Measurements from ENCODE around the gene DHX40.
A peak's percentile ranks its signal among the peaks of the same experiment; 100 is the strongest.
"Not testable (repeated sequence)": the region's sequence is repeated elsewhere in the genome, so short reads cannot be mapped to it uniquely, and the experiment has no call there.

The DHX40 gene, protein sequence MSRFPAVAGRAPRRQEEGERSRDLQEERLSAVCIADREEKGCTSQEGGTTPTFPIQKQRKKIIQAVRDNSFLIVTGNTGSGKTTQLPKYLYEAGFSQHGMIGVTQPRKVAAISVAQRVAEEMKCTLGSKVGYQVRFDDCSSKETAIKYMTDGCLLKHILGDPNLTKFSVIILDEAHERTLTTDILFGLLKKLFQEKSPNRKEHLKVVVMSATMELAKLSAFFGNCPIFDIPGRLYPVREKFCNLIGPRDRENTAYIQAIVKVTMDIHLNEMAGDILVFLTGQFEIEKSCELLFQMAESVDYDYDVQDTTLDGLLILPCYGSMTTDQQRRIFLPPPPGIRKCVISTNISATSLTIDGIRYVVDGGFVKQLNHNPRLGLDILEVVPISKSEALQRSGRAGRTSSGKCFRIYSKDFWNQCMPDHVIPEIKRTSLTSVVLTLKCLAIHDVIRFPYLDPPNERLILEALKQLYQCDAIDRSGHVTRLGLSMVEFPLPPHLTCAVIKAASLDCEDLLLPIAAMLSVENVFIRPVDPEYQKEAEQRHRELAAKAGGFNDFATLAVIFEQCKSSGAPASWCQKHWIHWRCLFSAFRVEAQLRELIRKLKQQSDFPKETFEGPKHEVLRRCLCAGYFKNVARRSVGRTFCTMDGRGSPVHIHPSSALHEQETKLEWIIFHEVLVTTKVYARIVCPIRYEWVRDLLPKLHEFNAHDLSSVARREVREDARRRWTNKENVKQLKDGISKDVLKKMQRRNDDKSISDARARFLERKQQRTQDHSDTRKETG

GRCh38 chr17:59565171-59565958 is at the start of gene DHX40:
DHX40 (plus strand) TSS chr17:59565610; CDS start chr17:59565672, 62 bp downstream.
- H3K27me3 Mint-ChIP-seq (ENCODE audit: low read depth), result no peaks in the 10 kb centered on the region
- peaks cover 24% of the 10 kb centered on the region for H3K4me1 Mint-ChIP-seq (ENCODE audit: low read depth)
- H3K36me3 Mint-ChIP-seq (ENCODE audit: low read depth), result peaks cover 9% of the 10 kb centered on the region
- H3K9me3 Mint-ChIP-seq, result peaks cover 7% of the 10 kb centered on the region
- peak within 1 kb of the TSS; percentile 99 for H3K27ac Mint-ChIP-seq
- peak within 1 kb of the TSS; percentile 100 for H3K4me3 Mint-ChIP-seq

DNA sequence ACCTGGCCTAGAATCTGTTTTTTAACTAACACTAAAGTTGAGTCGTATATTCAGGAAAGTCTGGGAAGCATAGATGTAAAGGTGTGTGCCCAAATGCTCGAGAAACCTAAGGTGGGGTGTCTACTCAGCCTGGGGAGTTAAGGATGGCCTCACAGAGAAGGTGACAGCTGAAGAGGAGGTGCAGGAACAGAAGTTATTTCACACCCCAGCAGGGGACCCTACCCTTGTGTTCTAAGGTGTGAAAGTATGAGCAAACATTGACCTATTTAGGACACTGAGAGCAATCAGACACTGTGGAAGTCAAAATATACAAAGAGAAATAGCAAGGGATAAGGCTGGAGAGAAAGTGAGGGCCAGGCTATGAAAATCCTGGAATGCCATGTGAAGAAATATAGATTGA is 49.0 kb upstream of the DHX40 start:
- Mint-ChIP-seq H3K27me3 (ENCODE audit: low read depth) (peaks cover 10% of the 10 kb centered on the region), H3K9me3 (no peaks in the 10 kb centered on the region), H3K4me3 (no peak overlapping the region), H3K27ac (no peak overlapping the region), H3K36me3 (ENCODE audit: low read depth) (no peaks in the 10 kb centered on the region), H3K4me1 (ENCODE audit: low read depth) (peaks cover 2% of the 10 kb centered on the region)

DNA sequence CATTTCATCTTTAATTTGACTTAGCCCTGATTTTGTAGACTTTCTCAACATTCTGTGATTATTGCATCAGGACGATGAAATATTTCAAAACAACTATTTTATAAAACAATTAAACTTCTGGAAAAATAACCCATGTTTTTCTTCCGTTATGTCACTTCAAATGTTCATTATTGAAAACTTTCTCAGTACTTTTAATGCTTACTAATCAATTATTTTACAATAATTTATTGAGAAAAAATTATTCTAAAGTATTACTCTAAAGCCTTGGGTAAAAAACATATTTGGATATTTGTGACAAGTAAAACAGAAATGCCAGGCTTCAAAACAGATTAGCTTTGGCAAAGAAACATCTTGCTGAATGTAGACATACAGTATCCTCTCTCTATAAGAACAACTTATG is 46.3 kb upstream of the DHX40 start:
- Mint-ChIP-seq H3K27me3 (ENCODE audit: low read depth) (peaks cover 7% of the 10 kb centered on the region), H3K4me1 (ENCODE audit: low read depth) (peaks cover 2% of the 10 kb centered on the region), H3K9me3 (no peaks in the 10 kb centered on the region), H3K27ac (no peak overlapping the region), H3K36me3 (ENCODE audit: low read depth) (no peaks in the 10 kb centered on the region), H3K4me3 (no peak overlapping the region)

DNA sequence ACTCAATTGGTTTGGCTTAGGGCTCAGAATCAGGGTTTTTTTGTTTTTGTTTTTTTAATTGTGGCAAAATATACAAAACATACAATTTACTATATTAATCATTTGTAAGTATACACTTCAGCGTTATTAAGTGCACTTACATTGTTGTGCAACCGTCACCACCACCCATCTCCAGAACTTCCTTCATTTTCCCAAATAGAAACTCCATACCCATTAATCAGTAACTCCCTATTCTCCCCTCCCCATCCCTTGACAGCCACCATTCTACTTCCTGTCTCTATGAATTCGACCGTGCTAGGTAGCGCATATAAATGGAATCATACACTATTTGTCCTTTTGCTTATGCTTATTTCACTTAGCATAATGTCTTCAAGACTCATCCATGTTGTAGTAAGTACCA is 45.2 kb upstream of the DHX40 start:
- H3K9me3 Mint-ChIP-seq, result no peaks in the 10 kb centered on the region
- H3K27me3 Mint-ChIP-seq (ENCODE audit: low read depth), result peaks cover 8% of the 10 kb centered on the region
- H3K27ac Mint-ChIP-seq, result no peak overlapping the region
- H3K4me1 Mint-ChIP-seq (ENCODE audit: low read depth), result peaks cover 2% of the 10 kb centered on the region
- no peaks in the 10 kb centered on the region for H3K36me3 Mint-ChIP-seq (ENCODE audit: low read depth)
- H3K4me3 Mint-ChIP-seq, result no peak overlapping the region

DNA sequence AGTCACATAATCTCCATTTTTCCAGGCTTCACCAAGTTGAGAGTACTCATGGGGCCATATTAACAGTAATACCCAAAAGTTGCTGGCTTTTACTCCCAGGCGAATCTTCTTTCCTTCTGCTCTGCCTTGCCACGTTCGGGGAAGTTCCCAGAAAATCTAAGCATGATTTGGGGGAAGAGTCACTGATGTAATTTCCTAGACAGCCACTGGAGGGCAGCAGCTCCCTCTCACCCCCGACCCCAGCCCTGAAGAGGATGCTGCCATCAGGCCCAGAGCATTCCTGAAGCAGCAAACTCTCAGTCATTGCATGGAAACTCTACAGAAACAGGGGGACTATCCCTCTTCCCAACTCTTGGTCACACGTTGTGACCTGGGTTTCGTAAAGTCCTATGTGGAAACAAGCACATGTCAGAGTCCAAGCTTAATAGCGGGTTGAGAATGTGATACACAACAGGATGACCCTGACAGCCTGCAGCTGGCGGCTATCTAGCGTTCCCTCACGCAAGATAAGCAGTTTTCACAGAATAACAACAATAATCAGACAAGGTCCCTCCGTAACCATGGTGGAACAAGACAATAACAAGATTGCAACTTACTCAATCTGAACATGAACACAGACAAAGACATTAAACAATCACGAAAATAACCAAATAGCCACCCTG is 43.8 kb upstream of the DHX40 start:
- Mint-ChIP-seq H3K4me1 (ENCODE audit: low read depth) (peaks cover 2% of the 10 kb centered on the region), H3K4me3 (no peak overlapping the region), H3K27me3 (ENCODE audit: low read depth) (peaks cover 19% of the 10 kb centered on the region), H3K9me3 (no peaks in the 10 kb centered on the region), H3K27ac (no peak overlapping the region), H3K36me3 (ENCODE audit: low read depth) (no peaks in the 10 kb centered on the region)

- not testable (repeated sequence) for H3K9me3 Mint-ChIP-seq; H3K4me3 Mint-ChIP-seq; H3K27ac Mint-ChIP-seq; H3K4me1 Mint-ChIP-seq (ENCODE audit: low read depth); H3K36me3 Mint-ChIP-seq (ENCODE audit: low read depth)
- H3K27me3 Mint-ChIP-seq (ENCODE audit: low read depth), result peaks cover 27% of the 10 kb centered on the region
Observed at GRCh38 chr17:59524930-59525329, 40.5 kb upstream of the DHX40 start.

- Mint-ChIP-seq H3K4me1 (ENCODE audit: low read depth) (peaks cover 2% of the 10 kb centered on the region), H3K36me3 (ENCODE audit: low read depth) (no peaks in the 10 kb centered on the region), H3K27ac (no peak overlapping the region), H3K4me3 (no peak overlapping the region), H3K9me3 (no peaks in the 10 kb centered on the region), H3K27me3 (ENCODE audit: low read depth) (peaks cover 23% of the 10 kb centered on the region)
Observed at GRCh38 chr17:59525668-59526067, 39.7 kb upstream of the DHX40 start.

DNA sequence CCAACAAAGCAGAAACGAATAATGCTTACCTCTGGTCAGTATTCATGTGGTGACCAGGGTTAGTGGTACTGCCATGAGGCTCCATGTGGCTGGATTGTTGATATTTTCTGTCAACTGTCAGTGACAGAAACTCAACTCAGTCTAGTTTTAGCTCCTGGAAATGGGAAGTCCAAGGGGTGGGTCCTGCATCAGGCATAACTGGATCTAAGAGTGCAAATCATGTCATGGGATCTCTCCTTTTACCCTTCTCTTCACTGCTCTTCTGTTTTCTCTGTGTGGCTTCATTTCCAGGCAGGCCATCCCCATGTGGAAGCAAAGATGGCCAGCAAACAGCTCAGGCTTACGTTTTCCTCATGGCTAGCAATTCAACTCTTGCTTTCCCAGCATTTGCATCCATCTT is 39.0 kb upstream of the DHX40 start:
- Mint-ChIP-seq H3K9me3 (no peaks in the 10 kb centered on the region), H3K36me3 (ENCODE audit: low read depth) (no peaks in the 10 kb centered on the region), H3K27ac (no peak overlapping the region), H3K27me3 (ENCODE audit: low read depth) (peaks cover 29% of the 10 kb centered on the region), H3K4me3 (no peak overlapping the region), H3K4me1 (ENCODE audit: low read depth) (peaks cover under 1% of the 10 kb centered on the region)

DNA sequence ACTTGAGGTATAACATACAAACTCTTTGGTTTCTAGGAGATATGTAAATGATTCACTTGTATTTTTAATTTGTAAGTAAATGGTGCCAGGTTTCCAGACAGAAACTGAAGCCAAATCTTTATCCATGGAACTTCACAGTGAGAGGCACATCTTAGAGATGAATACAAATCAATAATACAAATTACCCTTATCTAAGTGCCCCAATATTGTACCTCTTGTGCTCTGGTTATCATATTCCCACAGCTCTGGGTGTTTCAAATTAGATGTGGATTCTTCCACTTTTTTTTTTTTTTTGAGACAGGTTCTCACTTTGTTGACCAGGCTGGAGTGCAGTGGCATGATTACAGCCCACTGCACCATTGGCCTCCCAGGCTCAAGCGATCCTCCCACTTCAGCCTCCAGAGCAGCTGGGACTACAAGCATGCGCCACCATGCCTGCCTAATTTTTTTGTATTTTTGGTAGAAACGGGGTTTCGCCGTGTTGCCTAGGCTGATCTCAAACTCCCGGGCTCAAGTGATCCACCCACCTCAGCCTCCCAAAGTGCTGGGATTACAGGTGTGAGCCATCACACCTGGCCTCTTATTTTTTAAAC is 38.0 kb upstream of the DHX40 start:
- Mint-ChIP-seq H3K4me1 (ENCODE audit: low read depth) (no peaks in the 10 kb centered on the region), H3K4me3 (no peak overlapping the region), H3K36me3 (ENCODE audit: low read depth) (no peaks in the 10 kb centered on the region), H3K9me3 (no peaks in the 10 kb centered on the region), H3K27ac (no peak overlapping the region), H3K27me3 (ENCODE audit: low read depth) (peaks cover 29% of the 10 kb centered on the region)

DNA sequence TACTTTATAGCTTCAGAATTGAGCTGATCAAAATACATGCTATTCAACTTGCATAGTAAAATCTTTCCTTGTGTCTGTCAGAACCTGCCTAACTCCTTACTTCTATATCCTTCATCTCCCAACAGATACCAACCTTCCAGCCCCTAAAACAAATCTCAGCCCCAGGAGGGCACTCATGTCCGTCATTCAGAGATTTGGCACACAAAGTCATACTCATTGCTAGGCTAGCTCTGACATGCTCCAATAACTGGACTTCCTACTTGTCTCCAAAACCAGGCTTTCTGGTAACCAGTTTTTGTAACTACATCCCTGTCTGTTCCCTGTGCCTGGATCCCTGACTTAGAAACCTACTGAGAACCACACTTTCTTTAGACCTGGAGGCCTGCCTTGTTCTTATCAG is 37.5 kb upstream of the DHX40 start:
- Mint-ChIP-seq H3K36me3 (ENCODE audit: low read depth) (no peaks in the 10 kb centered on the region), H3K4me3 (no peak overlapping the region), H3K9me3 (no peaks in the 10 kb centered on the region), H3K27me3 (ENCODE audit: low read depth) (peaks cover 32% of the 10 kb centered on the region), H3K27ac (no peak overlapping the region), H3K4me1 (ENCODE audit: low read depth) (no peaks in the 10 kb centered on the region)

- Mint-ChIP-seq H3K9me3 (no peaks in the 10 kb centered on the region), H3K4me3 (no peak overlapping the region), H3K36me3 (ENCODE audit: low read depth) (no peaks in the 10 kb centered on the region), H3K4me1 (ENCODE audit: low read depth) (no peaks in the 10 kb centered on the region), H3K27ac (no peak overlapping the region), H3K27me3 (ENCODE audit: low read depth) (peaks cover 26% of the 10 kb centered on the region)
Observed at GRCh38 chr17:59530531-59530930, 34.9 kb upstream of the DHX40 start.

GRCh38 chr17:59533694-59534093 is 31.7 kb upstream of the DHX40 start:
- H3K36me3 Mint-ChIP-seq (ENCODE audit: low read depth), result no peaks in the 10 kb centered on the region
- no peak overlapping the region for H3K4me3 Mint-ChIP-seq
- peaks cover 19% of the 10 kb centered on the region for H3K27me3 Mint-ChIP-seq (ENCODE audit: low read depth)
- H3K27ac Mint-ChIP-seq, result no peak overlapping the region
- no peaks in the 10 kb centered on the region for H3K4me1 Mint-ChIP-seq (ENCODE audit: low read depth)
- no peaks in the 10 kb centered on the region for H3K9me3 Mint-ChIP-seq

DNA sequence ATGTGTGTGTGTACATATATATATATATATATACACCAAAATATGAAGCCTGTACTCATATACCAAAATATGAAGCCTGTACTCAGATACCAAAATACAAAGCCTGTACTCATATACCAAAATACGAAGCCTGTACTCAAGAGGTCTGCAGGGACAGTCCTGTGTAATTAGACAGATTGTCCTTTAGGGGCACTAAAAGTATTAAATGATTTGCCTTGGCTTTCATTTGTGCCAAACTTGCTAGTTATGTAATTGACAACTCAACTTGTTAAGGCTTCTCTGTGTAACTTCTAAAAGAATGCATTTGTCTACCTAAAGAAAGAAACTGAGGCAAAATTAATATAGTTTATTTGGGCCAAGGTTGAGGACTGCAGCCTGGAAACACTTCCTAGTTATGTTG is 30.8 kb upstream of the DHX40 start:
- Mint-ChIP-seq H3K27me3 (ENCODE audit: low read depth) (peaks cover 19% of the 10 kb centered on the region), H3K4me1 (ENCODE audit: low read depth) (no peaks in the 10 kb centered on the region), H3K36me3 (ENCODE audit: low read depth) (no peaks in the 10 kb centered on the region), H3K9me3 (no peaks in the 10 kb centered on the region), H3K27ac (no peak overlapping the region), H3K4me3 (no peak overlapping the region)
